ENCODE results near the gene PRR30.

DNA sequence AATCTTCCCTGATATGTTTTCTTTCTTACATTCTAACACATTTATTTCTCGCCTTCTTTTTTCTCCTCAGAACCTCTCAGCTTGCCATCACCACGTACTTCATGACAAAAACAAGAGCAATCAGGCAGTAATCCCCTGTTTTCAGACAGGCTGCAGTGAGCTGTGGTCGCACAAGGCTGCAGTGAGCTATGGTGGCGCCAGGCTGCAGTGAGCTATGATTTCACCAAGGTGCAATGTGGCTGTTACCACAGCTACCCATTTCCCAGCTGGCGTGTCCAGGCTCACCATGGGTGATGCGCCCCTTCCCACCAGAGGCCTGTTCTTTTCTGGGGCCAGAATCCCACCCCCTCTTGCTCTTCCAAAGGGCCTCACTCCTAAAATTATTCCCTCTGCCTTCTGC is 35.4 kb upstream of the PRR30 start:
- TF ChIP-seq POLR2A (IDR thresholded peaks at IDR 0.05; ENCODE audit: low read depth, low read length) = no peak
- no peak for TF ChIP-seq POLR2AphosphoS5 (IDR thresholded peaks at IDR 0.05; ENCODE audit: low read depth, low read length)
- TF ChIP-seq TAF1 (IDR thresholded peaks at IDR 0.05; ENCODE audit: borderline replicate concordance, low read depth, low read length) = no peak

All from GM12892 (cell line).